Measurements from ENCODE around the gene MAD1L1. TPM values are rescaled to one million over a fixed set of nuclear protein-coding genes. Genes with fewer than 3 reads are reported as not detected.
A peak's percentile ranks its signal among the peaks of the same experiment; 100 is the strongest.

Gene MAD1L1
- polyA plus RNA-seq, 6 donors from 2014 or later = 109 to 209 (median 158) TPM

DNA sequence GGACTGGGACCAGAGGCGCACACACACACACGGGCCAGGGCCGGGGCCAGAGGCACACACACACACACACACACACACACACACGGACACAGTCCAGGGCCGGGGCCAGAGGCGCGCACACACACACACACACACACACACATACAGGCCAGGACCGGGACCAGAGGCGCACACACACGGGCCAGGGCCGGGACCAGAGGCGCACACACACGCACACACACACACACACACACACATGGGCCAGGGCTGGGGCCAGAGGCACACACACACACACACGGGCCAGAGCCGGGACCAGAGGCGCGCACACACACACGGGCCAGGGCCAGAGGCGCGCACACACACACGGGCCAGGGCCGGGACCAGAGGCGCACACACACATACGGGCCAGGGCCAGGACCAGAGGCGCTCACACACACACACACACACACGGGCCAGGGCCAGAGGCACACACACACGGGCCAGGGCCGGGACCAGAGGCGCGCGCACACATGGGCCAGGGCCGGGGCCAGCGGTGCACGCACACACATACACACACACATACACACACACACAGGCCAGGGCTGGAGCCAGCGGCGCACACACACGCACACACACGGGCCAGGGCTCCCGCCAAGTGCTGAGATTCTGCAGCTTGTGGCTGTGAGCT, 293.8 kb downstream of the MAD1L1 start:
- H3K4me3 Mint-ChIP-seq = peak overlapping the region; percentile 90 to 98 (median 96)
- peak overlapping the region; percentile 97 to 100 (median 99) for H3K27ac Mint-ChIP-seq
- H3K36me3 Mint-ChIP-seq = peaks cover 8 to 18% of the 10 kb centered on the region in 2 donors
- H3K4me1 Mint-ChIP-seq = peaks cover 46 to 61% (median 52%) of the 10 kb centered on the region in 3 donors
- H3K27me3 Mint-ChIP-seq = no peaks in the 10 kb centered on the region
- peaks cover 0 to 3% (median 0%) of the 10 kb centered on the region in 7 donors for H3K9me3 Mint-ChIP-seq
- peak; percentile 6 to 19 for ATAC-seq (ENCODE audit: low read depth in 2 of 2)
- DNase-seq = peak; percentile 57

DNA sequence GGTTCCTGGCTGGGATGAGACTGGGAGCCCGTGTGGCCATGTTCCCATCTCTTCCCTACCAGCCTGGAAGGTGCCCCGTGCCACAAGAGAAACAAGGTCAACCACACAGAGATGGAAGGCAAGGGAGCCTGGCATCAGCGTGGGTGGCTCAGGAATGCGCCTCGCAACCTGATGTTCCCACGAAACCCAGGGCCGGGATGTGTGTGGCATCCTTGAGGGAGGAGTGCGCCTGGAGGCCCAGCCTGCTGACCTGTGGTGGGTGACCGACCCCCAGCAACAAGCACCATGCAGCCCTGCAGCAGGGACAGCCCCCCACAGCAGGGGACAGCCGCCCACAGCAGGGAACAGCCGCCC, 295.5 kb downstream of the MAD1L1 start:
- peak overlapping the region in 4 of 6 donors; percentile 33 to 98 (median 65) for H3K27ac Mint-ChIP-seq
- H3K4me1 Mint-ChIP-seq = peaks cover 41 to 68% (median 55%) of the 10 kb centered on the region in 3 donors
- H3K9me3 Mint-ChIP-seq = peaks cover 0 to 3% (median 0%) of the 10 kb centered on the region in 7 donors

DNA sequence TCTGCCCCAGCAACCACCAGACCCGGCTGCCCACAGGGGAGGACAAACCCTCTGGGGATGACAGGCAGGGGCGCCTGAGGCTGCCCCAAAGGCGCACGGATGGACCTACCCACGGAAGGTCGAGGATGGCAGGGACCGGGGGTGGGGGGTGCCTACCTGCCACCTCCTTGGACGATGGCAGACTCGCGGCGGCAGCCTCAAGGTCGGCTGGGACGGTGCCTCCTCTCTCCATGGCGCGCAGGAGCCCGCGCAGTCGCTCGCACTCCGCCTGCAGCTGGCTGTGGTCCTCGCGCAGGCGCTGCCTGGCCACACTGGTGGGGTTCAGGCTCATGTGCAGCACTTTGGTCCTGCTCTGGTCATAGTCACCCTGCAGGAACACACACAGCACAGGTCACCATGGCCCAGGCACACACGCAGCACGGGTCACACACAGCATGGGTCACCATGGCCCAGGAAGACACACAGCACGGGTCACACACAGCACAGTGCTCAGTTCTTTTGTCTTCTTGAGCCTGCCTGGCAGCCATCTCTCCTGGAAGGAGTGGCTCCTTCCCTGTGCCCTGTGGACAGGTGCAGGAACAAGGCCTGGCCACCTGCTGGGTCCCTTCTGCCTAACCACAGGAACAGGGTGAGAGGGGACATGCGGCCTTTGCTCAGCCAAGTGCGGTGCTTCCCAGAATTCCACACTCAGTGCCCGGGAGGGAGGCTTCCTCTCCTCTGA, 296.1 kb downstream of the MAD1L1 start:
- Mint-ChIP-seq H3K4me1 (peaks cover 39 to 66% (median 56%) of the 10 kb centered on the region in 3 donors), H3K36me3 (peaks cover 8 to 35% of the 10 kb centered on the region in 2 donors), H3K27ac (peak overlapping the region in 4 of 6 donors; percentile 33 to 98 (median 65)), H3K9me3 (peaks cover 0 to 3% (median 0%) of the 10 kb centered on the region in 7 donors), H3K27me3 (no peaks in the 10 kb centered on the region), H3K4me3 (peak overlapping the region in 5 of 8 donors; percentile 30 to 71 (median 64))
- DNase-seq (no peak), ATAC-seq (ENCODE audit: low read depth in 2 of 2) (no peak)

More for the DNA sequence above, 295.5 kb downstream of the MAD1L1 start:
- ATAC-seq (ENCODE audit: low read depth in 2 of 2) = no peak
- peaks cover 8 to 29% of the 10 kb centered on the region in 2 donors for H3K36me3 Mint-ChIP-seq
- peak overlapping the region in 5 of 8 donors; percentile 30 to 71 (median 64) for H3K4me3 Mint-ChIP-seq
- no peak for DNase-seq
- no peaks in the 10 kb centered on the region for H3K27me3 Mint-ChIP-seq

DNA sequence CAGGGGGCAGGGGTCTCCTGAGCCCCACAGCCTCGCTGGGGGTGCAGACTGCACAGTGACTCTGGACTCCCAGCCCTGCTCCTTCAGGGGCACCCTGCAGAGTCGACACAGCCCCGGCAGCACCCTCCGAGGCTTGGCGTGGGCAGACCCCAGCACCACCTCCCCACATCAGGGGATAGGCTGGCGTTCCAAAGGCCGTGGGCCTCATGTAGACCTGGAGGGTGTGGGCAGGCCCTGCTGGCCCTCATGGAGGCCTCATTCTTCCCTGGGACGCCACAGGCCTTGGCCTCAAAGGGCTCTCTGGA, 296.8 kb downstream of the MAD1L1 start:
- Mint-ChIP-seq H3K9me3 (peaks cover 0 to 3% (median 0%) of the 10 kb centered on the region in 7 donors), H3K4me3 (peak overlapping the region in 3 of 8 donors; percentile 40 to 71 (median 61)), H3K27ac (peak overlapping the region in 2 of 6 donors; percentile 47 to 98), H3K27me3 (no peaks in the 10 kb centered on the region), H3K4me1 (peaks cover 39 to 61% (median 60%) of the 10 kb centered on the region in 3 donors), H3K36me3 (peaks cover 8 to 39% of the 10 kb centered on the region in 2 donors)
- no peak for ATAC-seq (ENCODE audit: low read depth in 2 of 2)
- DNase-seq = no peak

DNA sequence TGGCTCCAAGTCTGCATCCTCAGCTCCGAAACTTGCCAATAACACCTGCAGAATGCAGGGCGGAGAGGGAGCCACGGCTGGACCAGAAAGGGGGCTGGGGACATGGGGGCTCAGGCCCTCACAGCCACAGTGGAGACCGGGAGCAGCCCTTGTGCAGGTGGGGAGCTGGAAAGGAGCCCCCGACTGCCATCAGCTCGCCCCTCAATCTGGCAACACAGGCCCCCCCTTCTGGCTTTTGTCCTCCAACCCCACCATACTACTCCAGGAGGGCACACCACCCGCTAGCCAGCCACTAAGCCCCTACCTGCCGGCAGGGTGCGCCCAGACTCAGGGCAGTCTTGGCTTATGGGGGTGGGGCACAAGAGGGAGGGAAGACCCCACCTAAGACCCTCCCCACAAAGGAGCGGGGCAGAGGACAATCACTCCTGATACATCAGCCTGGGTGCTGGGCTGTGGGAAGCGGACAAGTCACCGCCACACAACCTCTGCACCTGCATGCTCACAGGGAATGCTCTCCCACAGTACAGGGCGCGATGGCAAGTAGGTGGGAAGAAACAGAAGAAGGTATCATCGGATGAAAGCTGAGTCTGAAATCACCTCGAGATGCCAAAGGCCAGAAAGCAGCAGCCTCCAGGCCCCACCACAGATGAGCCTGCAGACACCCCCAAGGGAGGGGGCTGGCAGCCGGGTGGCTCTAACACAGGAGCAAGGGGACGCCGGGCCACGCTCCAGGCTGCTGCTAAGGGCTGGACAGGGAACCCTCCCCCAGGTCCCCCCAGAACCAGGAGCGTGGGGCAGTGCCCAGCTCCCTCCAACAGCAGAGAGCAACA, 297.4 kb downstream of the MAD1L1 start:
- peaks cover 0 to 3% (median 0%) of the 10 kb centered on the region in 7 donors for H3K9me3 Mint-ChIP-seq
- H3K36me3 Mint-ChIP-seq = peaks cover 8 to 39% of the 10 kb centered on the region in 2 donors
- no peaks in the 10 kb centered on the region for H3K27me3 Mint-ChIP-seq
- ATAC-seq (ENCODE audit: low read depth in 2 of 2) (no peak), DNase-seq (no peak)
- peak overlapping the region in 3 of 8 donors; percentile 61 to 85 (median 72) for H3K4me3 Mint-ChIP-seq
- peak overlapping the region in 4 of 6 donors; percentile 88 to 98 (median 97) for H3K27ac Mint-ChIP-seq
- H3K4me1 Mint-ChIP-seq = peaks cover 34 to 55% (median 55%) of the 10 kb centered on the region in 3 donors

DNA sequence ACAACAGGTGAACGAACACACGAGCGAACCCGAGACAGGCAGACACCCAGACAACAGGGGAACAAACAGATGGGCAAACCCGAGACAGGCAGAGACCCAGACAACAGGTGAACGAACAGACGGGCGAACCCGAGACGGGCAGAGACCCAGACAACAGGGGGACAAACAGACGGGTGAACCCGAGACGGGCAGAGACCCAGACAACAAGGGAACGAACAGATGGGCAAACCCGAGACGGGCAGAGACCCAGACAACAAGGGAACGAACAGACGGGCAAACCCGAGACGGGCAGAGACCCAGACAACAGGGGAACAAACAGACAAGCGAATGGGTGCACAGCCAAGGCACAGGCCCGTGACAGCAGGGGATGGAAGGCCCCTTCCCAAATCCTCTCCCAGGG, 298.0 kb downstream of the MAD1L1 start:
- DNase-seq = no peak
- Mint-ChIP-seq H3K27ac (peak overlapping the region; percentile 84 to 98 (median 97)), H3K9me3 (peaks cover 0 to 3% (median 0%) of the 10 kb centered on the region in 7 donors), H3K4me3 (peak overlapping the region in 4 of 8 donors; percentile 33 to 85 (median 56)), H3K4me1 (peaks cover 28 to 51% (median 49%) of the 10 kb centered on the region in 3 donors), H3K36me3 (peaks cover 8 to 39% of the 10 kb centered on the region in 2 donors), H3K27me3 (no peaks in the 10 kb centered on the region)
- no peak for ATAC-seq (ENCODE audit: low read depth in 2 of 2)

DNA sequence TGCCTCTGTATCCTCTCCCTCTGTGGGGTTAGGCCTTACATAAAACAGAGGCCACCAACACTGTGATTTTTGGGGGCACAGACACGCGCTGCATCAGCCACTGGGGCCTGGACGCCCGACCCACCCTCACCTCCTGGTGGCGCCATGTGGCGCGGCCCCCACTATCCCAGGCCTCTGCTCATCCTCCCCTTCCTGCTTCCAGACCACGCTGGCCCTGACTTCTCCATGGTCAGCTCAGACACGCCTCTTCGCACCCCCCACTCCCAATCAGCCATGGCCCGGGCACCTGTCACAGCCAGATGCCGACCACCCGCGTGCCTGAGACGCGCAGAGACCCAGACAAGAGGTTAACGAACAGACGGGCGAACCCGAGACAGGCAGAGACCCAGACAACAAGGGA, 298.7 kb downstream of the MAD1L1 start:
- Mint-ChIP-seq H3K27me3 (no peaks in the 10 kb centered on the region), H3K9me3 (peaks cover 0 to 3% (median 0%) of the 10 kb centered on the region in 7 donors), H3K4me1 (peaks cover 24 to 46% (median 42%) of the 10 kb centered on the region in 3 donors), H3K4me3 (peak overlapping the region in 3 of 8 donors; percentile 26 to 85 (median 61)), H3K27ac (peak overlapping the region; percentile 61 to 98 (median 94)), H3K36me3 (peaks cover 8 to 39% of the 10 kb centered on the region in 2 donors)
- no peak for ATAC-seq (ENCODE audit: low read depth in 2 of 2)
- no peak for DNase-seq

DNA sequence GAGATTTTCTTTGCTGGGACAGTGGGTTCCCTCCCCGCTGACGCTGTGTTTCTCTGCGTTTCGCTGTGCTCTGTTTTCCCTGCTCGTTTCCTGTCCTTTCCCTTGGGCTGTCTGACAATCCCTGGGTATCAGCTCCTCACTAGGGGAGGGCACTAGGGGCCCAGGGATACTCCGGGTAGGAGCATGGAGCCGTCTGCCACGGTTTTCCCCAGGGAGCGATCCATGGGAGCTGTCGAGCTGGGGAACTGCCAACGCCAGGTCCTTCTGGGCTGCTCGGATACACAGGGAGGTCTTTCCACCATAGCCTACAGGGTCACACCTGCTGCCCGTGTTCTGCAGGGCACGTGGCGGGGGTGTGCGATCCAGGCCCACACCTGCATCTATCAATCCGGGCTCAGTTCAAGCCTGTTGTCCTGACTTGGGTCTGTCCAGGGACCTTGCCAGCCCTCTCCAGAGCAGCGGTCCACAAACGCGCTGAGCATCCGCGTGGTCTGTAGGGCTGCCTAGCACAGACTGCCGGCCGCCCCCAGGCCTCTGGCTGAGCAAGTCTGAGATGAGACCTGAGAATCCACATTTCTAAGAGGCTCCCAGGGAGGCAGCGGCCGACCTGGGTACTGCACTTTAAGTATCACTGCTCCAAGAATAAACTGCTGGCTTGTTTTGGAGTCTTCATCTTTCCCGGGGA, 299.5 kb downstream of the MAD1L1 start:
- Mint-ChIP-seq H3K36me3 (peaks cover 8 to 35% of the 10 kb centered on the region in 2 donors), H3K9me3 (peaks cover 0 to 3% (median 0%) of the 10 kb centered on the region in 7 donors), H3K4me1 (peaks cover 24 to 46% (median 39%) of the 10 kb centered on the region in 3 donors), H3K27ac (peak overlapping the region in 3 of 6 donors; percentile 83 to 98 (median 96)), H3K27me3 (no peaks in the 10 kb centered on the region), H3K4me3 (peak overlapping the region in 2 of 8 donors; percentile 15 to 22)
- no peak for DNase-seq
- no peak for ATAC-seq (ENCODE audit: low read depth in 2 of 2)

DNA sequence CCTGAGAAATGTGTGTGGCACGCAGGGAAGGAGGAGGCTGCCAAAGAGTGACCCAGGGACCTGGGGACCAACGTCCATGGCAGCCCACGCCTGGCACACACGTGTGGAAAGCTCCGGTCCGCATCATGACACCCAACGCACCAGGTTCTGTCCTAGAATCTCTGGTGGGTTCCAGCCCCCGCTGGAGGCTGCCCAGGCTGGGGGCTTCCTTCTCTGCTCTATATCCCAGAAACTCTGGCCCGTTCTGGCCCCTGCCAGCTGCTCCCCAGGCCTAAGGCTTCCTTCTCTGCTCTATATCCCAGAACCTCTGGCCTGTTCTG, 300.8 kb downstream of the MAD1L1 start:
- Mint-ChIP-seq H3K27ac (peak overlapping the region in 4 of 6 donors; percentile 84 to 98 (median 90)), H3K9me3 (peaks cover 0 to 3% (median 0%) of the 10 kb centered on the region in 7 donors), H3K4me3 (peak overlapping the region in 1 of 8 donors; percentile 25), H3K36me3 (peaks cover 12 to 37% of the 10 kb centered on the region in 2 donors), H3K27me3 (no peaks in the 10 kb centered on the region), H3K4me1 (peaks cover 35 to 56% (median 44%) of the 10 kb centered on the region in 3 donors)
- DNase-seq (no peak), ATAC-seq (ENCODE audit: low read depth in 2 of 2) (no peak)

DNA sequence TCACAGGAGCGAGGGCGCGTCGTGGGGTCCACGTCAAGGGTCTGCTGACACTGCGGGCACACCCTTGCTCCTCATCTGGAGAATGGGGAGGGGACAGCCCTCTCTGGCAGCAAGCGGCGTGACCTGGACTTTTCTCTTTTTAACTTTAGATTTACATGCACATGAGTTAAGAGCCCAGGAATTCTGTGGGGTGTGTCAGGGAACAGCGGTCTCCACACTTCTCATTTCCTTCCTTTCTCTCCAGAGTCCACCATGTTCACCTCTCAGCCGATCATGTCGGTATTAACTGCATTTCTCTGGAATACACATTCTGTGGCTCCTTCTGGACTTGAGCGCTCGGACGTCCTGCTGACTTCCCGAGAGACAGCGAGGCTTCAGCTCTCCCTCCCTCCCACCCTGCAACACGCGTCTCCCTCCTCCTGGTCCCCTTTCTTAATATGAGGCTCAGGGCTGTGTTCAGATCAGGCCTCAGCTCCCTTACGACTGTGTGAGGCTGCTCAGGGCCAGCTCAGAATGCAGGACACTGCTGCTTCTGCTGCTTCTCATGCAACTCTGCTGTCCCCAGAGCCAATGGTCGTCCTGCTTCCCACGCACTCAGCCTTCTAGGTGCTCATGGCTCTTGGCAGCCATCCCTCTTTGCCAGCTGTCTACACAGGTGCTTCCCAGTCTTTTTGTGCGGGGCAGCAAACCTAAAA, 301.3 kb downstream of the MAD1L1 start:
- Mint-ChIP-seq H3K27ac (peak overlapping the region in 5 of 6 donors; percentile 63 to 98 (median 91)), H3K27me3 (no peaks in the 10 kb centered on the region), H3K9me3 (peaks cover 0 to 3% (median 0%) of the 10 kb centered on the region in 7 donors), H3K4me1 (peaks cover 40 to 61% (median 48%) of the 10 kb centered on the region in 3 donors), H3K4me3 (peak overlapping the region in 1 of 8 donors; percentile 25), H3K36me3 (peaks cover 14 to 38% of the 10 kb centered on the region in 2 donors)
- DNase-seq = no peak
- no peak for ATAC-seq (ENCODE audit: low read depth in 2 of 2)

DNA sequence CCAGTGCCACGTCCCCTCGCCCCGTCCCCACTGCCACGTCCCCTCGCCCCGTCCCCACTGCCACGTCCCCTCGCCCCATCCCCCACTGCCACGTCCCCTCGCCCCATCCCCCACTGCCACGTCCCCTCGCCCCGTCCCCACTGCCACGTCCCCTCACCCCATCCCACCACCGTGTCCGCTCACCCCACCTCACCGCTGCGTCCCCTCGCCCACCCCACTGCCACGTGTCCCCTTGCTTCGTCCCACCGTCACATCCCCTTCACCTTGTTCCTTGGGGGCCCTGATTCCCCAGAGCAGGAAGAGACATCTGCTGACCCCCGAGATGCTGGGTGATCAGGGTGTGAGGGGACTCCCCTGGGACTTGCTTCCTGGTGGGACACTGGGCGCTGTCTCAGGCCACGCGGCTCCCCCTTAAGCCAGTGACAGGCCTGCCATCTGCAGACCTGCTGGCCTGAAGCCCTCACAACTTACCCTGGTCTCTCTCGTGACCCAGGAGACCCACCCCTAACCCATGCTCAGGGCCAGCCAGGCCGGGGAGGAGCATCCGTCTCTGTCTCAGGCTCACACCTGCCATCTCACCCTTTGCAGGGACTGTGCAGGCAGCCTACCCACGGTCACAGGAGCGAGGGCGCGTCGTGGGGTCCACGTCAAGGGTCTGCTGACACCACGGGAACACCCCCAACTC, 302.2 kb downstream of the MAD1L1 start:
- H3K4me3 Mint-ChIP-seq = no peak overlapping the region
- peaks cover 49 to 67% (median 57%) of the 10 kb centered on the region in 3 donors for H3K4me1 Mint-ChIP-seq
- DNase-seq (no peak), ATAC-seq (ENCODE audit: low read depth in 2 of 2) (no peak)
- H3K27me3 Mint-ChIP-seq = no peaks in the 10 kb centered on the region
- H3K9me3 Mint-ChIP-seq = peaks cover 0 to 3% (median 0%) of the 10 kb centered on the region in 7 donors
- H3K27ac Mint-ChIP-seq = peak overlapping the region in 3 of 6 donors; percentile 67 to 98 (median 81)
- peaks cover 14 to 38% of the 10 kb centered on the region in 2 donors for H3K36me3 Mint-ChIP-seq

Measured in naive B cell (primary cell).